GM12878 (cell line): ENCODE results near the gene SLC17A7. TPM values are rescaled to one million over a fixed set of nuclear protein-coding genes. Genes with fewer than 3 reads are reported as not detected.

Experiments
- ATAC-seq: fragments of 200-7000 bp; cut with Tn5 transposase; 3 replicates; pipeline ENCODE4 v1.9.1; 2020; ENCODE audit warnings: mild to moderate bottlenecking, moderate library complexity
- BruUV-seq: library from RNA; stranded (reverse); fragments of 400-500 nt; replicated peaks from 2 replicates; lab custom pipeline; 2021; lab: Mats Ljungman, UMichigan
- CTCF ChIA-PET: fragments of 300-600 bp; sonication (Branson Sonifier 250); formaldehyde crosslinking; extraction: SDS; loops from one replicate; lab custom pipeline; 2021; ENCODE audit warnings: inconsistent platforms; lab: Yijun Ruan, JAX
- POLR2A ChIA-PET: fragments of 350-600 bp; formaldehyde crosslinking; extraction: SDS; loops from one replicate; lab custom pipeline; 2021; ENCODE audit warnings: inconsistent platforms; lab: Charles Lee
- RAD21 ChIA-PET: fragments of 300-600 bp; sonication (Branson Sonifier 250); formaldehyde crosslinking; loops from one replicate; lab custom pipeline; 2023; ENCODE audit warnings: antibody characterized with exemption; ENCODE audit not compliant: unreplicated experiment; lab: Charles Lee
- SMC1A ChIA-PET: fragments of 300-600 bp; sonication (Branson Sonifier 250); formaldehyde crosslinking; loops from one replicate; lab custom pipeline; 2023; ENCODE audit not compliant: unreplicated experiment, uncharacterized antibody; lab: Charles Lee
- DNase-seq: peaks from one replicate; pipeline ENCODE4 v3.0.0-alpha.2; 2011; ENCODE audit warnings: low read depth, low spot score
- FAIRE-seq: peaks from 3 replicates; lab custom pipeline; 2011; peaks lifted over from hg19 to GRCh38; lab: Jason Lieb, UNC
- H2AFZ ChIP-seq: 2 replicates; pipeline ENCODE4 v1.6.0; 2011; ENCODE audit warnings: low read depth, low read length, control low read depth; ENCODE audit not compliant: control insufficient read depth
- H3K27ac ChIP-seq: 2 replicates; pipeline ENCODE4 v1.5.1; 2011; ENCODE audit warnings: control low read depth; ENCODE audit not compliant: control insufficient read depth, insufficient read depth
- H3K27me3 ChIP-seq, 2 experiments: replicated peaks in 1 of 2; 2 replicates each; pipeline versions ENCODE4 v1.6.0 to v1.6.1; 2011; ENCODE audit warnings: low read length in 1 of 2; ENCODE audit not compliant: control insufficient read depth in 2 of 2, insufficient read depth in 2 of 2
- H3K36me3 ChIP-seq, 2 experiments: 2 replicates each; pipeline ENCODE4 v1.5.1; 2011; ENCODE audit warnings: low read length in 1 of 2; ENCODE audit not compliant: control insufficient read depth in 2 of 2, insufficient read depth in 2 of 2
- H3K4me1 ChIP-seq: 2 replicates; pipeline ENCODE4 v1.6.1; 2011; ENCODE audit warnings: mild to moderate bottlenecking, low read length, moderate library complexity, mixed read lengths; ENCODE audit not compliant: control insufficient read depth, insufficient read depth
- H3K4me2 ChIP-seq: 2 replicates; pipeline ENCODE4 v1.6.0; 2011; ENCODE audit warnings: control low read depth; ENCODE audit not compliant: control insufficient read depth, insufficient read depth
- H3K4me3 ChIP-seq: fragments of 200-600 bp; sonication (generic); 2 replicates; pipeline ENCODE4 v1.5.1; 2016
- H3K79me2 ChIP-seq: 2 replicates; pipeline ENCODE4 v1.6.0; 2011; ENCODE audit warnings: low read length; ENCODE audit not compliant: control insufficient read depth, insufficient read depth
- H3K9ac ChIP-seq: 2 replicates; pipeline ENCODE4 v1.8.0; 2011; ENCODE audit warnings: low read length, control low read depth, mixed read lengths; ENCODE audit not compliant: control insufficient read depth, insufficient read depth
- H3K9me3 ChIP-seq: replicated peaks from 3 replicates; pipeline ENCODE4 v1.5.1; 2011; ENCODE audit warnings: mild to moderate bottlenecking, low read length; ENCODE audit not compliant: control insufficient read depth, insufficient read depth
- H4K20me1 ChIP-seq: 2 replicates; pipeline ENCODE4 v1.6.0; 2011; ENCODE audit not compliant: control insufficient read depth, insufficient read depth
- BCLAF1 ChIP-seq: fragments of 450-650 bp; IDR thresholded peaks from 2 replicates; pipeline ENCODE4 v1.6.1; 2017; ENCODE audit warnings: antibody characterized with exemption, mild to moderate bottlenecking, moderate library complexity
- BRCA1 ChIP-seq: IDR thresholded peaks from 2 replicates; pipeline ENCODE4 v1.6.1; 2011; ENCODE audit warnings: low read depth, low read length, improper control_type of control experiment
- GATAD2B ChIP-seq: fragments of 450-650 bp; conservative IDR thresholded peaks from 2 replicates; pipeline ENCODE4 v1.6.1; 2017; ENCODE audit warnings: low read depth, mild to moderate bottlenecking, moderate library complexity
- IRF3 ChIP-seq: fragments of 450-650 bp; IDR thresholded peaks from 2 replicates; pipeline ENCODE4 v1.6.1; 2014; ENCODE audit warnings: mild to moderate bottlenecking
- MYC ChIP-seq: IDR thresholded peaks from 2 replicates; pipeline ENCODE4 v1.6.1; 2011; ENCODE audit warnings: mild to moderate bottlenecking, low read length, moderate library complexity, inconsistent platforms; ENCODE audit not compliant: insufficient read depth, insufficient replicate concordance, insufficient read length, severe bottlenecking
- POU2F2 ChIP-seq: IDR thresholded peaks from 3 replicates; pipeline ENCODE4 v1.6.1; 2011; ENCODE audit warnings: low read depth, mild to moderate bottlenecking, low read length, borderline replicate concordance
- PRDM15 ChIP-seq: fragments of 450-650 bp; formaldehyde crosslinking; IDR thresholded peaks from 2 replicates; pipeline ENCODE4 v1.4.0; 2020; ENCODE audit warnings: mild to moderate bottlenecking, moderate library complexity
- RUNX3 ChIP-seq: IDR thresholded peaks from 2 replicates; pipeline ENCODE4 v1.6.1; 2012; ENCODE audit warnings: low read length, inconsistent platforms
- TARDBP ChIP-seq: IDR thresholded peaks from 2 replicates; pipeline ENCODE4 v1.6.1; 2016; ENCODE audit warnings: borderline replicate concordance
- TBL1XR1 ChIP-seq: IDR thresholded peaks from 2 replicates; pipeline ENCODE4 v1.6.1; 2012; ENCODE audit warnings: low read depth, low read length, improper control_type of control experiment
- USF1 ChIP-seq: IDR thresholded peaks from 2 replicates; pipeline ENCODE4 v1.6.1; 2011; ENCODE audit warnings: borderline replicate concordance, low read depth, mild to moderate bottlenecking, moderate library complexity, mixed read lengths, low read length; ENCODE audit not compliant: insufficient read depth; ENCODE audit errors: extremely low read length
- ZNF24 ChIP-seq: fragments of 450-650 bp; IDR thresholded peaks from 2 replicates; pipeline ENCODE4 v1.6.1; 2017; ENCODE audit warnings: antibody characterized with exemption, mild to moderate bottlenecking
- WGBS: methylation state at CpG from one replicate; pipeline ENCODE4 v1.1.6; 2016; ENCODE audit warnings: low lambda C conversion rate; ENCODE audit not compliant: insufficient replicate concordance, insufficient coverage; ENCODE audit errors: missing lambda C conversion rate; 5-methylcytosine and 5-hydroxymethylcytosine counted together
- in situ Hi-C: fragments of 300-500 bp; cut with MboI; formaldehyde crosslinking; loops from 9 replicates; pipeline ENCODE4 v1.14.3; 2018; ENCODE audit warnings: mixed read lengths
- intact Hi-C: fragments of 100-400 bp; cut with micrococcal nuclease; formaldehyde crosslinking; loops from one replicate; pipeline ENCODE4 v1.14.2; 2022; ENCODE audit not compliant: unreplicated experiment
- polyA plus RNA-seq, 11 experiments: library from polyadenylated mRNA; depleted of rRNA in 4 of 11; unstranded in 6 of 11; stranded (reverse) in 5 of 11; fragments of >200 nt; fragmentation: Nextera tagmentation in 4 of 11; fragmentation: Illumina TruSeq in 1 of 11; extraction: Ambion mirVana in 4 of 11; extraction: Trizol in 1 of 11; gene quantifications; 1 replicate in 1 of 11; 2 replicates in 10 of 11; pipeline versions ENCODE4 v1.2.1 to v1.2.3, GENCODE V29; 2011 to 2016; ENCODE audit warnings: inconsistent platforms in 2 of 11, missing spikeins in 2 of 11, low read depth in 1 of 11
- total RNA-seq, 4 experiments: library from RNA; depleted of rRNA in 3 of 4; stranded (reverse); fragments of >200 nt in 3 of 4; fragmentation: Illumina TruSeq in 1 of 4; extraction: Trizol in 1 of 4; gene quantifications; 2 replicates each; pipeline versions ENCODE4 v1.2.1 to v1.2.3, GENCODE V29; 2013 to 2021

SLC17A7 gene
- total and polyA plus RNA-seq, 10 of the 15 experiments (the other 5 are each of a cell fraction or from before 2014, with no cell fraction given) = 0.03 to 0.24 (median 0.06) TPM; not detected in 6

GRCh38 chr19:49425178-49425577 is 16.1 kb downstream of the SLC17A7 start, which contains the start of gene GFY (continued):
- TF ChIP-seq BCLAF1 (no peak), IRF3 (no peak), GATAD2B (no peak), TARDBP (no peak), POU2F2 (no peak), MYC (no peak)

GRCh38 chr19:49423985-49424303 is 17.4 kb downstream of the SLC17A7 start:
- no TSS peak for BruUV-seq
- Histone ChIP-seq H3K36me3 (no peaks in the 10 kb centered on the region), H3K9ac (no peak overlapping the region), H3K4me2 (no peak overlapping the region), H4K20me1 (no peaks in the 10 kb centered on the region), H2AFZ (no peak overlapping the region), H3K9me3 (no peaks in the 10 kb centered on the region), H3K27ac (no peak overlapping the region), H3K79me2 (no peaks in the 10 kb centered on the region), H3K4me3 (no peak overlapping the region), H3K4me1 (peaks cover 4% of the 10 kb centered on the region), H3K27me3 (peaks cover 24 to 55% of the 10 kb centered on the region in 2 experiments)
- no peak for FAIRE-seq
- no peak for DNase-seq
- in situ Hi-C loops (no loop called here), intact Hi-C loops (no loop called here)
- WGBS = 0% methylated on average over 3 of the region's 3 CpGs
- peak; percentile 20 for ATAC-seq
- RAD21 ChIA-PET = interaction anchor here (0.7 to 1.0 kb wide), 2 partner anchors 8 to 10 kb away, joined by 3 to 4 read pairs; no protein-coding TSS in a partner anchor
- CTCF ChIA-PET = interaction anchor here (0.7 to 0.8 kb wide), 2 partner anchors 32 to 46 kb away, joined by 3 read pairs; no protein-coding TSS in a partner anchor
- POLR2A ChIA-PET = no interaction called here
- SMC1A ChIA-PET = interaction anchor here (0.8 to 1.7 kb wide), 3 partner anchors 9 to 33 kb away, joined by 3 to 4 read pairs (median 4); no protein-coding TSS in a partner anchor
- TF ChIP-seq RUNX3 = peak; percentile 36; the same call in 1 of the 2 replicates
- TF ChIP-seq TBL1XR1 = no peak
- TF ChIP-seq ZNF24 = no peak
- no peak for TF ChIP-seq PRDM15 (CRISPR knock-in tag)
- TF ChIP-seq USF1 = no peak
- TF ChIP-seq BRCA1 = no peak
